MV-4-11 (cell line): Measurements from ENCODE around the gene RPS21.
"Not testable (repeated sequence)": the region's sequence is repeated elsewhere in the genome, so short reads cannot be mapped to it uniquely, and the experiment has no call there.

Experiments
- DNase-seq: peaks from one replicate; lab custom pipeline; 2025; lab: John Stamatoyannopoulos, UW

Gene RPS21

GRCh38 chr20:62411479-62412193 lies 24.7 kb downstream of the RPS21 start:
- DNase-seq = no peak

GRCh38 chr20:62412194-62413024 lies 25.5 kb downstream of the RPS21 start:
- no peak for DNase-seq

DNA sequence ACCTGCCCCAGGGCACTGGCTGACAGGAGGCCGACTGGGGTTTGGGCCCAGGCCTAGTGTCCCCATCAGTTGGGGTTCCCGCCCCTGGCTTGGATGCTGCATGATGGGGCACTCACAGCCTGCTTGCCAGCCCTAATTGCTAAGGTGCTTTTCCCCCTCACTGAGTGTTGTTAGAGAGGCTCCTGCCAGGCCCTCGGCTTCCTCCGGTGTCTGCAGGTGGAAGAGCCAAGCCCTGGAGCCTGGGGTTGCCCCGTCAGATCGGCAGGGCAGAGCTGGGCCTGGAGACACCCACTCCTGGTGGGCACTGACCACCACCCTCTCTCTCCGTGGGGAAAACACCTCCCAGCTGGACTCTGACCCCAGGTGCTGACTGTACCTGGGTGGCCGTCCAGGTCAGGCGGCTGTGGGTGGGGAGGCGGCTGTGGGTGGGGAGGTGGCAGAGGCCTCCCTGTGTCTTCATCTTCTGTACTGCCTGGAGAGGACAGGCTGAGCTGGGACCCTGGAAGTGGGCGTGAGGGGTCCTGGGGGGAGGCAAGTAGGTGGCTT lies 26.2 kb downstream of the RPS21 start:
- no peak for DNase-seq

- DNase-seq = no peak
Measured at GRCh38 chr20:62413896-62414481, 27.1 kb downstream of the RPS21 start.

- no peak for DNase-seq
Measured at GRCh38 chr20:62415354-62416111, 28.6 kb downstream of the RPS21 start.

- DNase-seq = no peak
Measured at GRCh38 chr20:62416651-62417637, 30.0 kb downstream of the RPS21 start.

- no peak for DNase-seq
Measured at GRCh38 chr20:62417981-62418708, 31.2 kb downstream of the RPS21 start.

DNA sequence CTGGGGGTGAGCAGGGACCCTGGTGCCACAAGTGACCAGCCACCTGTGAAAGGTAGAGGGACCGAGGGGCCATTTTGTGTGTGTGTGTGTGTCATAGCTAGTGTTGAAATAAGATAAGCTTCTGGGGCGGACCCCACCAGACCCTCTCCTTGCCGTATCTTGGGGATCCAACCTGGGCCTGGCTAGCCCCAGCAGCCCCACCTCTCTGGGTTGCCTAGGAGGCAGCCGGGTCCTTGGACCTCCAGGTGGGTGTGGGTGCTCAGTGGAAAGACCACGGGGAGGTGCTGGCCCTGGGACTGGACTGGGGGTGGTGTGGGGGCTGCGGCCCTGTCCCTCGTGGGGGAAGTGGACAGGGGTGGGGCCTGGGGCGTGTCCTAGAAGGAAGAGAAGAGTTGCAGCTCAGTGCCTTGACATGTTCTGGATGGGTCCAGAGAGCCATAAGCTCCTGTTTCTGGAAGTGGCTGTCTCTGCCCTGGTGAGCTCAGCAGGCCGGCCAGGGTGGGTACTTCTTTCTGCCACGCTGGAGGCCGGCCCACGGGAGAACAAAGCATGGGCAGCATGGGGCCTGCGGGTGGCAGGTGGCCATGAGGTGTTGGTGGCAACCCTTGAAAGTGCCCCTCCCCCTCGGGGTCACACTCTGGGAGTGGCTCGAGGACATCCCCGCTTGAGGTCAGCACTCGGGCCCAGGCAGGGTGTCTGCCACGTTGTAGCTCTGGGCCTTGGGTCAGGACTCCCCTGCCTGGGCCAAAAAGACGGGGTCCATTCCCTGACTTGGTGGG lies 32.0 kb downstream of the RPS21 start:
- DNase-seq = no peak

GRCh38 chr20:62419759-62420158 lies 32.9 kb downstream of the RPS21 start:
- no peak for DNase-seq

GRCh38 chr20:62420846-62421715 lies 34.2 kb downstream of the RPS21 start:
- DNase-seq = no peak

DNA sequence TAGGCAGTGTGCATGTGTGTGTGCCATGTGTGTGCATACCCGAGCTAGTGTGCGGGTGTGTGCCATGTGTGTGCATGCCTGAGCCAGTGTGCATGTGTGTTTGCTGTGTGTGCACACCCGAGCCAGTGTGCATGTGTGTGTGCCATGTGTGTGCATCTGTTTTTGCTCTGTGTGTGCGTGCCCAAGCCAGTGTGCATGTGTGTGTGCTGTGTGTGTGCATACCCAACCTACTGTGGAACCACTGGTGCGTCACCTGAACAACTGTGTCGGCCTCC lies 34.8 kb downstream of the RPS21 start:
- DNase-seq = no peak

GRCh38 chr20:62422636-62423325 lies 35.9 kb downstream of the RPS21 start:
- no peak for DNase-seq

- no peak for DNase-seq
Measured at GRCh38 chr20:62423326-62423706, 36.4 kb downstream of the RPS21 start.

GRCh38 chr20:62424249-62425107 lies 37.6 kb downstream of the RPS21 start:
- DNase-seq = no peak

DNA sequence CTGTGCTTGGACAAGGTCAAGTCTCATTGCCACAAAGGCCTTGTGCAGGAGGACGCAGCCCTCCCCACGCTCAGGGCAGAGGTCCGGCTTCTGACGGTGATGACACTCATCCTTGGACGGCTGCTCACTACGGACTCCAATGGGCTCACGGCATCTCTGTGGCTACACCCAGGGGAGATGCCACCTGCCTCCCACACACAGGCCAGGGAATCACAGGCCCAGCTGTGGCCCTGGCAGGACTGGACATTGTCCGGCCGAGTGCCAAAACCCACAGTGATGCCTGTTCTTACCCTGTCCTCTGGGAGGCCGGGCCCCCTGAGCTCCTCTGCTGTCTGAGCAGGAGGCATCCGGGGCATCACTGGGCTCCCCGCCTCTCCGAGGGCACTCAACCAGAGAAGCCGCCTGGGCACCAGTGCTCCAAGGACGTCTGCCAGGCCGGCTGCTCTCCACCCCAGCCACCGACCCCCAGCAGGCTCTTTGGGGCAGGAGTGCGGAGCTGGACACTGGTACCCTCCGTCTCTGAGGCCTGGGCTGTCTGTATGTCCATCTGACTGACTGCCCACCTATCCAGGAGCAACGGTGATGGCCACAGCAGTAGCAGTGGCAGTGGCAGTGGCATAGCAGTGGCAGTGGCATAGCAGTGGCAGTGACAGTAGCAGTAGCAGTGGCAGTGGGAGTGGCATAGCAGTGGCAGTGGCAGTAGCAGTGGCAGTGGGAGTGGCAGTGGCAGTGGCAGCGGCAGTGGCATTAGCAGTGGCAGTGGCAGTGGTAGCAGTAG lies 38.6 kb downstream of the RPS21 start:
- DNase-seq = no peak

- not testable (repeated sequence) for DNase-seq
Measured at GRCh38 chr20:62426059-62426348, 39.1 kb downstream of the RPS21 start.
